DND-41 (cell line): ENCODE data around the gene CREG1.

Source experiments
- EZH2 ChIP-seq: IDR thresholded peaks from 3 replicates; pipeline ENCODE4 v1.6.1; 2012; ENCODE audit warnings: borderline replicate concordance, low read depth, mild to moderate bottlenecking, moderate library complexity, low read length, inconsistent platforms; ENCODE audit not compliant: severe bottlenecking
- TF ChIP-seq, protein P1 (sequence below): IDR thresholded peaks from 2 replicates; pipeline ENCODE4 v1.5.1; 2012; ENCODE audit warnings: borderline replicate concordance, low read length, moderate library complexity, mild to moderate bottlenecking; ENCODE audit not compliant: poor library complexity, severe bottlenecking; ENCODE audit errors: extremely low read depth

DNA sequence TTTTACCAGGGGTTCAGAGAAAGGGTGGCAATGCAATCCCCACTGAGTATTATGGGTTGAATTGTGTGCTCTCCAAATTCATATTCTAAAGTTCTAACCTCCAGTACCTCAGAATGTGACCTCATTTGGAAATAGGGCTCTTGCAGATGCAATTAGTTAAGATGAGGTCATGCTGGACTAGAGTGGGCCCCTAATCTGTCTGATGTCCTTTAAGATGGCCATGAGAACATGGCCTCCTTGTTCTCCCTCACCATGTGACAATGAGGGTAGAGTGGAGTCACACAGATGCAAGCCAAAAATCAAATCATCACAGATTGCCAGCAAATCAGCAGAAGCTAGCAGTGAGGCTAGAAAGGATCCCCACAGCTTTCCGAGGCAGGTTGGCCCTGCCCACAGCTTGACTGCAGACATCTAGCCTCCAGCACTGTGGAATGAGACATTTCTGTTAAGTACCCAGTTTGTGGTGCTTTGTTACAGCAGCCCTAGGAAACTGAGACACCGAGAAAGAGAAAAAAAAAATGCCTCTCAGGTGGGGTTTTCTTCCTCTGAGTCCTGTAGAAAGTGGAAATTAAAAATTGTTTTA is 25.5 kb upstream of the CREG1 start:
- TF ChIP-seq, protein P1, sequence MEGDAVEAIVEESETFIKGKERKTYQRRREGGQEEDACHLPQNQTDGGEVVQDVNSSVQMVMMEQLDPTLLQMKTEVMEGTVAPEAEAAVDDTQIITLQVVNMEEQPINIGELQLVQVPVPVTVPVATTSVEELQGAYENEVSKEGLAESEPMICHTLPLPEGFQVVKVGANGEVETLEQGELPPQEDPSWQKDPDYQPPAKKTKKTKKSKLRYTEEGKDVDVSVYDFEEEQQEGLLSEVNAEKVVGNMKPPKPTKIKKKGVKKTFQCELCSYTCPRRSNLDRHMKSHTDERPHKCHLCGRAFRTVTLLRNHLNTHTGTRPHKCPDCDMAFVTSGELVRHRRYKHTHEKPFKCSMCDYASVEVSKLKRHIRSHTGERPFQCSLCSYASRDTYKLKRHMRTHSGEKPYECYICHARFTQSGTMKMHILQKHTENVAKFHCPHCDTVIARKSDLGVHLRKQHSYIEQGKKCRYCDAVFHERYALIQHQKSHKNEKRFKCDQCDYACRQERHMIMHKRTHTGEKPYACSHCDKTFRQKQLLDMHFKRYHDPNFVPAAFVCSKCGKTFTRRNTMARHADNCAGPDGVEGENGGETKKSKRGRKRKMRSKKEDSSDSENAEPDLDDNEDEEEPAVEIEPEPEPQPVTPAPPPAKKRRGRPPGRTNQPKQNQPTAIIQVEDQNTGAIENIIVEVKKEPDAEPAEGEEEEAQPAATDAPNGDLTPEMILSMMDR: no peak
- no peak for TF ChIP-seq EZH2
